HG03045 (cell line): ENCODE measurements around the gene PAX3.

ENCODE experiments used
- ATAC-seq: cut with Tn5 transposase; IDR thresholded peaks from one replicate; pipeline ENCODE4 v1.9.1; 2021; ENCODE audit warnings: mild to moderate bottlenecking, moderate library complexity; ENCODE audit not compliant: unreplicated experiment

Gene PAX3

GRCh38 chr2:222311319-222311977 lies 12.7 kb upstream of the PAX3 start:
- no peak for ATAC-seq

DNA sequence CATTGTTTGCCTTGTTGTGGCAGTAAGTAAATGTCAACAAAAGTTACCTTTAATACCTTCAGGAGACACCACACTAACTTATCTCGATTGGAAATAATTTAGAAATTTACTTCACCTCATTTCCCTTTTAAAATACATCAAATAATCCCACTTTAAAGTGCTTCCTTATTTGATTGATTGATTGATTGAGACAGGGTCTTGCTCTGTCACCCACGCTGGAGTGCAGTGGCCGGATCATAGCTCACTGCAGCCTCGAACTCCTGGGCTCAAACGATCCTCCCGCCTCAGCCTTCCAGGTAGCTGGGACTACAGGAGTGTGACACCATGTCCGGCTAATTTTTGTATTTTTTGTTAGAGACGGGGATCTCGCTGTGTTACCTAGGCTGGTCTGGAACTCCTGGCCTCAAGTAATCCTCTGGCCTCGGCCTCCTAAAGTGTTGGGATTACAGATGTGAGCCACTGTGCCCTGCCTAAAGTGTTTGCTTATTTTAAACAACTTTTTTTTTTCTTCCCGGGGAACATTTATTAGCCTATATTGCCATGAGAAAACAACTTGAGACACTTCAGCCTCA lies 12.0 kb upstream of the PAX3 start:
- ATAC-seq = no peak

- no peak for ATAC-seq
Observed at GRCh38 chr2:222309766-222310165, 11.0 kb upstream of the PAX3 start.

GRCh38 chr2:222309361-222309760 lies 10.6 kb upstream of the PAX3 start:
- ATAC-seq = no peak

DNA sequence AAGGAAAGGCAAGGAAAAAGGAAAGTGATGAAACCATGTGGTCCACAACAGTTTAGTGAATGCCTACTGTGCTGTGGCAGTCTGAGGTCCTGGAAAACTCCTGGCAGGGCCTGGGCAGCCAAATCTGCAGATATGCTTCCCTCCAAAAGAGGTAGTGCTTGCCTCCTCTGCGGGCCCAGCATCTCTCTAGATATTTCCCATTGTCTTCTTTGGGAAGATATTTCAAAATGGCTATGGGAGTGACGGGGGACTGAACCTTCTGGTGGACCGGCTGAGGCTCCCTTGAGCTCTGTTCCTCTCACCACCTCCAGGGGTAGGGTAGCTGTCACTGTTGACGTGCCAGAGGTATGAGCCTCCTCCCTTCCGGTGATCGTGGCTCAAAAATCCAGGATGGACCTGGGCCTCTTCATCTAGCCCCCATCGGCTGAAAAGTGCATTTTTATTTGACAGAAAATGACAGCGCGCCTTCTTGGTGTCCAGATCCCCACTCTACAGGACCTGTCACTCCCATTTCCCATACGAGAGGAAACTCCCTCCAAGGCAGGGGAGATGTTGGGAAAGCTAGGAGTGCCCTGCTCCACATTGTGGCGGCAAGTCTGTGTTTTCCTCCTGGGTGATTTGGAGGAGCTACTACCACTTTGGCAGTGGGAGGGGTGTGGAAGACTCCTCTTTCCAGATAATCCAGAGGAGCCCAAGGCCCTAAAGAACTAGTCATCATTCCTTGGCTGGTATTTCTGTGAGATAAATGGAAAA lies 9.4 kb upstream of the PAX3 start:
- ATAC-seq = no peak

GRCh38 chr2:222307143-222307756 lies 8.5 kb upstream of the PAX3 start:
- no peak for ATAC-seq

DNA sequence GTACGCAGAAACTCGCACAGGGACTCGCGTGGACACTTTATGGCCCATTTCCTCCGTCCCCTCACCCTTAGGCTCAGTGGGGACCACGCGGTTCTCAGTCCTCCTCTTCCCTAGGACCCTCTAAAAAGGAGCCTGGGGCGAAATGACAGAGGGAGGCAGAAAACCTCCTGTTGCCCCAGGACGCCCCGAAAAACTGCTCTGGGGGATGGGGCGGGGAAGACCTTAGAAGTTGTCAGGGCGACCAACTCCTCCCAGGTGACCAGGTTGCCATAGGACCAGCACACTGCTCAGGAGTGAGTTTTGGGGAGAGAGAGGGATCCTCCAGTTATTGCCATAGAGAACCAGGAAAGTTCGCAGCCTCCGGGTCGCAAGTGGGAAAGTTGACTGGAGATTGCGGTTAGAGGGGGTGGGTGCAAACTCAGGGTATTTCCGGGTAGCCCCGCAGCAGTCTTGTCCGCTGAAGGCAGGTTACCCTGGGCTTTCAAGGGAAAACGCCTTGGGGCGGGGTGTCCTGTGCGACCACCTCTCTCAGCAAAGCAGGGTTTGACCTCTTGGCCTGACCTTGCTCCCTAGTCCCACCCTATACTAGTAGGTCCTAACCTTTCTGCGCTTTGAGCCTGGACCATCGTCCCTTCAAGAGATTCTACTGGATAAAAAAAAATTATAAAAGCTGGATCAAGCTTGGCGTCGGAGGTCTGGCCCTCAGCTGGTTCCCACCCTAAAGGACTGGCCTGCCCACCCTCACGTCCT lies 7.8 kb upstream of the PAX3 start:
- ATAC-seq = no peak

DNA sequence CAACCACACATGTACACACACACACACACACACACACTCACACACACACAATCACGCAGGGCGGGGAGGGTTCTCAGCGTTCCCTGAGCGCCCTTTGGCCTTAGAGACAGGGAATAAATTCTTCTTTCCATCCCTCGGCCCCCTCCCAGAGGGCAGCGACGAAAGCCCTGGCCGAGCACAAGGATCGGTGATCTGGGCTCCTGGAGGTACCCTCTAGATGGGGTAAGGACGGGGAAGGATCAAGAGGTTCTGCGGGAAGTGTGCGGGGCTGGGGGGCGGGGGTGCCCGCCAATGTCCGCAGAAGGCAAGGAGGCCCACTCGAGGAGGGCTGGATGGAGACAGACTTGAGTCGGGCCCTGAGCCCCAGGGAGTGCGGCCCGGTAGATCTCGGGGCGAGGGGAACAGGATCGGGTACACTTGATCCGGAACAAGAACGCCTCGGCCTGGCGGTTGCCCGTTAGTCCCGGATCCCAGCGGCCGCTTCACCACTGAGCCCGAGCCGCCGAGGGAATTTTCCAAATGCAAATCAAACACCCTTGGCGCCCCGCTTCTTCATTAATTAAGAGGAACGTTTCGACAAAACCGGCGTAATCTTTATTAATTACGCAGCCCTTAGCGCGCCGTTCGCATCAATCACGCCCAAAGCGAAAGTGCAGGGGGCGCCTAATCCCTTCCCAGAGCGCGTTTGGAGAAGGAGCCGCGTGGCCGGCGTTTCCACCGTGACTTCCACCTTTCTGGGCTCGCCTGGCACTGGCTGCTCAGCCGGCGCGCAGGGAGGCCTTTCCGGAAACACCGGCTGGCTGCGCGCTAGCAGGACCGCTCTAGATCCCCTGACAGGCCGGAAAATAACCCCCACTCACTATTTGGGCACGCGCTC lies 7.0 kb upstream of the PAX3 start:
- ATAC-seq = no peak

GRCh38 chr2:222304737-222305515 lies 6.1 kb upstream of the PAX3 start:
- ATAC-seq = no peak

- no peak for ATAC-seq
Observed at GRCh38 chr2:222303828-222304736, 5.3 kb upstream of the PAX3 start.

- ATAC-seq = no peak
Observed at GRCh38 chr2:222303045-222303827, 4.4 kb upstream of the PAX3 start.

GRCh38 chr2:222302178-222303018 lies 3.6 kb upstream of the PAX3 start:
- no peak for ATAC-seq

DNA sequence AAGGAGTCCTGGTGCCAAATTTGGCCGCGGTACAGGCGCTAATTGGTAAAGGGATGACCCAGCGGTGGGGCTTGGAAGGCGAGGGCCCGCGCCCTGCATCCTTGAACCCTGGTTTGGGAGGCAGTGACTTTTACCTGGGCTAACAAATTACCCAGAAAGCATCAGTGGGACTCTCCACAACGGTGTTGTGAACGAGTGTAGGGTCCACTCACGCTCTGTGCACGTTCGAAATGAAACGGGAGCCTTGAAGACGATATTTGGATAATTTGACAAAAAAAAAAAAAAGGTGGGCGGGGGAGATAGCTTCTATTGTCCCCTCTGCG lies 3.0 kb upstream of the PAX3 start:
- no peak for ATAC-seq

- ATAC-seq = no peak
Observed at GRCh38 chr2:222301053-222301795, 2.4 kb upstream of the PAX3 start.

DNA sequence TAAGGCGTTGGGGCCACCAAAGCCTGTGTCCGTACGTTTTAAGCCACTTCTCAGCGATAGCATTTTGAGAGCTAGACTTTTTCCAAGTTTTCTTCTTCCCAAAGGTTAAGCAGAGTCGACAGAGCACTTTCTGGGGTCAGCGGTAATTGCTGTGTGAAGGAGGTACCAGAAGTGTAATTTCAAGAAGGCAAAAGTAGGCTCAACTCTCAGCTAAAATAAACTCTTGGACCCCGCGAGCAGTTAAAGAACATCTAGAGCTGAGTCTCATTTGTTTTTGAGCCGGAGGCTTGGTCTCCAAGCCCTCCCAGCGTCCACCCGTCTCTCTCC lies 1.9 kb upstream of the PAX3 start:
- no peak for ATAC-seq
